Measurements from ENCODE around the gene LRRN2.

The LRRN2 gene

DNA sequence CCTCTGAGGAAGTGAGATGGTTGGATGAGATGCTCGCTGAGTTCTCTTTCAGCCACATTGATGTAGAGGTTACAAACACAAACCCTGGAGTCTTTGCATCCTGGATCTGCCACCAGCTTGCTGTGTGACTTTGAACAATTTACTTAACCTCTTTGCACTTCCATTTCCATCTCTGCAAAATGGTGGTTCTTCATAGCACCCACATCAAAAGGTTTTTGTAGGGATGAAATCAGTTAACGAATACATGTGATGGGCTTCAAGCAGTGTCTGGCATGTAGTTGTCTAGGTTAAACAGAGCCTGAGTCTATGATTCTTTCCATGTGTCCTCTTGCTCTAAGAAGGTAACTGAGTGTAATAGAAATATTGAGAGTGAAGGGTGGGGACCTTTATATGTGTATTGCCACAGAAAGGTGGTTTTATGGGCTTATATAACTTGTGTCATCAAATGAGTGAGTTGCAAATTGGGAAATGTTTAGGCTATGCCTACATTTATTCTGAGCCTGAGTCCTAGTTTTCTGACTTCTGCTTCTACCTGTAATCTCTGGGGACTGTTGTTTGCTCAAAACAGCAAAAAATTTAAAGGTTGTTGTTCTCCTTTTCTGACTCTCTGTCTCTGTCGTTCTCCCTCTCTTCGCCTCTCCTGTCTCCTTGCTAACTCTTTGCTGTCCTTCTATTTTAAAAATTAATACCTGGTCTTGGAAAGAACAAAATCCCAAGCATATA is 27.3 kb upstream of the LRRN2 start:
- DNase-seq (ENCODE audit: low read depth in 2 of 2): no peak

- no peak for DNase-seq (ENCODE audit: low read depth in 2 of 2)
Observed at GRCh38 chr1:204711947-204712701, 26.6 kb upstream of the LRRN2 start.

GRCh38 chr1:204711103-204711946 is 25.8 kb upstream of the LRRN2 start:
- DNase-seq (ENCODE audit: low read depth in 2 of 2): no peak

- no peak for DNase-seq (ENCODE audit: low read depth in 2 of 2)
Observed at GRCh38 chr1:204709960-204710912, 24.7 kb upstream of the LRRN2 start.

- no peak for DNase-seq (ENCODE audit: low read depth in 2 of 2)
Observed at GRCh38 chr1:204709021-204709420, 23.5 kb upstream of the LRRN2 start.

DNA sequence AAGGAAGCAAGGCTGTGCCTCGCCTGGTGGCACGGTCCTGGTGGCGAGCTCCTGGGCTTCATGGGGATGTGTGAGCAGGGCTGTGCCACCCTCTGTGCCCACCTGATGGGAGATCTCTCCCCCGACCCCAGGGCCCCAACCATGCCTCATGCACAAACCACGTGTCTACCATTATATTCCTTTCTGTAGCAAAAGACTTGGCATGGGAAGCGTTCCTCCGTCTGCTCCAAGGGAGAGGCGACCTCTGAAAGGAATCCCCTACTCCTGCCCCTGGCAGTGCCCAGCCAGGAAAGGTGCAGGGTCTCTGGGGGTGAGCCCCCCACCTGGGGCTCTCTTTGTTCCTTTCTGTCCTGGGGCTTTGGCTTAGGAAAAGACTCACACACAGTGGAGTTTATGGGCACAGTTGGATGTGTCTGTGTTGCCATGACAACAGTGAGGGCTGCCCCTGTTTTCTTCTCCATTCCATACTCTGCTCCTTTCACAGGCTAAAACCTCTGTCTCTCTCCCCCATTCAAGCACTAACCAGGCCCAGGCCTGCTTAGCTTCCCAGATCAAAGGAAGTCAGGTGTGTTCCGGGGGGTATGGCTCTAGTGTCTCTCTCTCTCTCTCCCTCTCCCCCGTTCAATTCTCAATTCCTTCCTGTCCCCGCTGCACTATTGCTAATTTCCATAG is 21.4 kb upstream of the LRRN2 start:
- no peak for DNase-seq (ENCODE audit: low read depth in 2 of 2)

- DNase-seq (ENCODE audit: low read depth in 2 of 2): no peak
Observed at GRCh38 chr1:204705888-204706837, 20.6 kb upstream of the LRRN2 start.

GRCh38 chr1:204705493-204705811 is 19.9 kb upstream of the LRRN2 start:
- no peak for DNase-seq (ENCODE audit: low read depth in 2 of 2)

DNA sequence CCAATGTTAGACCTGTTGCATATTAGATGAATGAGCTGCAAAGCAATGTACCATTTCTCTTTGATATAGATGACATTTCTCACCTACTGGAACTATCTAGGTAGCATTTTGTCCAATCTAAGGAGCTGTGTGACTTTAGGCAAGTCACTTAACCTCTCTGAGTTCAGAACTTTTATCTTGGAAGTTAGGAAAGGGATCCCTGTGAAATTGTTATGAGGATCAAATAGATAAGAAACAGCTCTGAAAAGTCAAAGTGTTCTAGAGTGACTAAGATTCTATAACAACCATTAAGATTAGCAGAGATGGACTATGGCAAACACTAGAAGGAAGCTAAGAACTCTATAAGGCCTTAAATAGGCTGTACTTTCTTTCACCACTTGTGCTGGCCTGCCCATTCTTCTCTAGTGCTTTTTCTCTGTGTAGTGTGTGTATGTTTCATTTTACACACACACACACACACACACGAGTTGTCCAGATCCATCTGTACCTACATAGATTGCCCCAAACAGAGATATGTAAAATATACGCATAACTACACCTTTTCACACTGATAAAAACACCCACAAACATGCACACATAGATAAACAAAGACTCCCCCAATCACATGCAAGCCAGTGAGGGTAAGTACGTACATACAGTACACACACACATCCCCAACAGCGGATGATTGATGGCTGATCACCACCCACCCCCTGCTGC is 19.4 kb upstream of the LRRN2 start:
- DNase-seq (ENCODE audit: low read depth in 2 of 2): no peak

DNA sequence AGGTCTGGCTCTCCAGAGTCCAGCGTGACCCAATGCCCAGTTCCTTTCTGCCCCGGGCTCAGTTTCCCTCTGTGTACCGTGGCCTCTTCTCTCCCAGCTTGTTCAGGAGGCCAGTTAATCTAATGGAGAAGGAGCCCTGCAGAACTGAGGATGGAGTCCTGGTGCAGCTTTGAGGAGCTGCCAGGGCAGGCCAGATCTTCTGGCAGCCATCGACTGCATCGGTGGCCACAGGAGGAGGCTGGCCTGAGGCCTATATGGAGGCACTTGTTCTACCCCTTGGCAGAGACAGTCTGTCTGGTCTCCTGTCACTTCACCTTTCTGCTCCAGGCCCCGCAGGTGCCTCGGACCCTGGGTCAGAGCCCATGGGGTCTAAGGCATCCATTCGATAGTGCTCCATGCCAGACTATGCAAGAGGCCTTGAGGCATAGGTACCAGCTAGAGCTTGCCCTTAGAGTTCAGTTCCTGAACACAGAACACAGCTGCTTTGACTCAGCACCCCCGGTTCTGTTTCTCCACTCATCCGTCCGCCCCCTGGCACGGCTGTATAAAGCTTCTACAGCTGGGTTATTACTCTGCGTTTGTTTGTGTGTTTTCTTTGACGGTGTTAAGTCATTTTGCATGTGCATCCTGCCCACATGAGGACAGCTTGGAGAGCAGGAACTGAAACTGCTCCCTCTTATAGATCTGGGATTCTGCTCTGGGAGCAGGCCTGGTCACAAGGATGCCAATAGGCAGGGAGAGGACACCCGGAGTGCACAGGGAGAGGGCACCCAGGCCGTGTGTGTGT is 18.5 kb upstream of the LRRN2 start:
- DNase-seq (ENCODE audit: low read depth in 2 of 2): no peak

GRCh38 chr1:204703268-204703664 is 17.7 kb upstream of the LRRN2 start:
- DNase-seq (ENCODE audit: low read depth in 2 of 2): no peak

GRCh38 chr1:204702552-204703267 is 17.2 kb upstream of the LRRN2 start:
- DNase-seq (ENCODE audit: low read depth in 2 of 2): no peak

- DNase-seq (ENCODE audit: low read depth in 2 of 2): no peak
Observed at GRCh38 chr1:204701229-204701628, 15.7 kb upstream of the LRRN2 start.

GRCh38 chr1:204697893-204698292 is 12.4 kb upstream of the LRRN2 start:
- DNase-seq (ENCODE audit: low read depth in 2 of 2): no peak

DNA sequence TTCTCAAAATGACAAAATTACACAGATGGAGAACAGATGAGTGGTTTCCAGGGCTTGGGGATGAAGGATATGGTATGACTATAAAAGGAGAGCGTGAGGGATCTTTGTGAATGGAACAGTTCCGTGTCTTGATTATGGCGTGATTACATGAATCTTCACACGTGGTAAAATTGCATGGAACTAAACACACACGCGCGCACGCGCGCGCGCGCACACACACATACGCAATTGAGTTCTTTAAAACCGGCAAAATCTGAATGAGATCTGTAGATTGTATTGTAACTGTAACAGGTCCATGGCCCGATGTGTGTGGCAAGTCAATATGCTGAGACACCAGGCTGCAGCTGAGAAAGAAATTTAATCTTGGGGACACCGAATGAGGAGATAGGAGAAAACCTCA is 11.1 kb upstream of the LRRN2 start:
- no peak for DNase-seq (ENCODE audit: low read depth in 2 of 2)

GRCh38 chr1:204695692-204696091 is 10.2 kb upstream of the LRRN2 start:
- DNase-seq (ENCODE audit: low read depth in 2 of 2): no peak

DNA sequence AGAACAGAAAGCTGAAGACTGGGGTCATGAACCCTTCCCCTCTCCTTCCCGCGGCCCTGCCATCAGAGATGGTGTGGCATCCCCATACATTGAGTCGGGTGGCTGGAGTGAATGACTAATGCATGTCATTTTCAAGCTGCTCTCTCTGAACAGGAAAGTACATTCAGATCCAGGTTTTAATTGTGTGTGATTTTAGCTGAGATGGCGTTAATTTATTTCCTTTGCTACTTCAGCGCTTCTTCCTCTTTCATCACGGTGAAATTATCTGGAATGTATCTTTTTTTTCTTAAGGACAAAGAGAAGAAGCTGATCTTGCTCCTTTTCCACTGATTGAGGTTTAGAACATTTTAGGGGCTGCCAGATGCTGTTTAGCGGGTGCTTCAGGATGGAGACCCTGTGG is 8.6 kb upstream of the LRRN2 start:
- DNase-seq (ENCODE audit: low read depth in 2 of 2): no peak

Data from stimulated activated CD8-positive, alpha-beta memory T cell treated with anti-CD3 and anti-CD28 coated beads, Interleukin-2, amount 100 ng/mL, for 48 hours (primary cell).